ENCODE data around the gene MATN1. TPM values are rescaled to one million over a fixed set of nuclear protein-coding genes. Genes with fewer than 3 reads are reported as not detected.
"Not testable (repeated sequence)": the region's sequence is repeated elsewhere in the genome, so short reads cannot be mapped to it uniquely, and the experiment has no call there.

Gene MATN1
- total RNA-seq, 3 donors from 2014 or later: 2.0 to 2.9 (median 2.3) TPM

GRCh38 chr1:30698401-30698981 is 24.9 kb downstream of the MATN1 start:
- Mint-ChIP-seq H3K27me3 (ENCODE audit: low read depth) (peaks cover 3% of the 10 kb centered on the region), H3K36me3 (ENCODE audit: insufficient read depth) (no peaks in the 10 kb centered on the region), H3K4me3 (no peak overlapping the region), H3K9me3 (no peaks in the 10 kb centered on the region), H3K4me1 (ENCODE audit: low read depth) (no peaks in the 10 kb centered on the region)
- ATAC-seq: no peak
- DNase-seq: no peak

GRCh38 chr1:30697571-30698376 is 25.6 kb downstream of the MATN1 start:
- H3K4me3 Mint-ChIP-seq: no peak overlapping the region
- ATAC-seq (no peak), DNase-seq (no peak)
- H3K4me1 Mint-ChIP-seq (ENCODE audit: low read depth): no peaks in the 10 kb centered on the region
- H3K9me3 Mint-ChIP-seq: no peaks in the 10 kb centered on the region
- peaks cover 3% of the 10 kb centered on the region for H3K27me3 Mint-ChIP-seq (ENCODE audit: low read depth)
- no peaks in the 10 kb centered on the region for H3K36me3 Mint-ChIP-seq (ENCODE audit: insufficient read depth)

- DNase-seq: no peak
- H3K27me3 Mint-ChIP-seq (ENCODE audit: low read depth): peaks cover 3% of the 10 kb centered on the region
- H3K4me1 Mint-ChIP-seq (ENCODE audit: low read depth): no peaks in the 10 kb centered on the region
- no peak for ATAC-seq
- no peak overlapping the region for H3K4me3 Mint-ChIP-seq
- H3K36me3 Mint-ChIP-seq (ENCODE audit: insufficient read depth): no peaks in the 10 kb centered on the region
- no peaks in the 10 kb centered on the region for H3K9me3 Mint-ChIP-seq
Measured at GRCh38 chr1:30696831-30697230, 26.6 kb downstream of the MATN1 start.

GRCh38 chr1:30695439-30695841 is 27.9 kb downstream of the MATN1 start:
- H3K9me3 Mint-ChIP-seq: no peaks in the 10 kb centered on the region
- H3K4me1 Mint-ChIP-seq (ENCODE audit: low read depth): no peaks in the 10 kb centered on the region
- H3K27me3 Mint-ChIP-seq (ENCODE audit: low read depth): peaks cover 3% of the 10 kb centered on the region
- DNase-seq (no peak), ATAC-seq (no peak)
- H3K36me3 Mint-ChIP-seq (ENCODE audit: insufficient read depth): no peaks in the 10 kb centered on the region
- no peak overlapping the region for H3K4me3 Mint-ChIP-seq

- Mint-ChIP-seq H3K36me3 (ENCODE audit: insufficient read depth) (no peaks in the 10 kb centered on the region), H3K4me3 (no peak overlapping the region), H3K27me3 (ENCODE audit: low read depth) (peaks cover 6% of the 10 kb centered on the region), H3K4me1 (ENCODE audit: low read depth) (no peaks in the 10 kb centered on the region), H3K9me3 (no peaks in the 10 kb centered on the region)
- ATAC-seq (no peak), DNase-seq (no peak)
Measured at GRCh38 chr1:30694280-30695175, 28.9 kb downstream of the MATN1 start.

- Mint-ChIP-seq H3K4me1 (ENCODE audit: low read depth) (no peaks in the 10 kb centered on the region), H3K36me3 (ENCODE audit: insufficient read depth) (no peaks in the 10 kb centered on the region), H3K9me3 (no peaks in the 10 kb centered on the region), H3K27me3 (ENCODE audit: low read depth) (peaks cover 6% of the 10 kb centered on the region), H3K4me3 (no peak overlapping the region)
- DNase-seq: no peak
- no peak for ATAC-seq
Measured at GRCh38 chr1:30693822-30694221, 29.6 kb downstream of the MATN1 start.

GRCh38 chr1:30693366-30693765 is 30.0 kb downstream of the MATN1 start:
- Mint-ChIP-seq H3K9me3 (no peaks in the 10 kb centered on the region), H3K27me3 (ENCODE audit: low read depth) (peaks cover 6% of the 10 kb centered on the region), H3K4me1 (ENCODE audit: low read depth) (no peaks in the 10 kb centered on the region), H3K36me3 (ENCODE audit: insufficient read depth) (no peaks in the 10 kb centered on the region), H3K4me3 (no peak overlapping the region)
- ATAC-seq (no peak), DNase-seq (no peak)

GRCh38 chr1:30692948-30693301 is 30.5 kb downstream of the MATN1 start:
- H3K4me1 Mint-ChIP-seq (ENCODE audit: low read depth): no peaks in the 10 kb centered on the region
- no peak overlapping the region for H3K4me3 Mint-ChIP-seq
- DNase-seq (no peak), ATAC-seq (no peak)
- no peaks in the 10 kb centered on the region for H3K36me3 Mint-ChIP-seq (ENCODE audit: insufficient read depth)
- no peaks in the 10 kb centered on the region for H3K9me3 Mint-ChIP-seq
- H3K27me3 Mint-ChIP-seq (ENCODE audit: low read depth): peaks cover 4% of the 10 kb centered on the region

- H3K4me3 Mint-ChIP-seq: no peak overlapping the region
- no peaks in the 10 kb centered on the region for H3K4me1 Mint-ChIP-seq (ENCODE audit: low read depth)
- peaks cover 6% of the 10 kb centered on the region for H3K27me3 Mint-ChIP-seq (ENCODE audit: low read depth)
- no peak for ATAC-seq
- DNase-seq: no peak
- H3K36me3 Mint-ChIP-seq (ENCODE audit: insufficient read depth): no peaks in the 10 kb centered on the region
- no peaks in the 10 kb centered on the region for H3K9me3 Mint-ChIP-seq
Measured at GRCh38 chr1:30692201-30692947, 31.0 kb downstream of the MATN1 start.

GRCh38 chr1:30691480-30691879 is 31.9 kb downstream of the MATN1 start:
- DNase-seq: no peak
- H3K4me3 Mint-ChIP-seq: no peak overlapping the region
- ATAC-seq: no peak

GRCh38 chr1:30689901-30690645 is 33.3 kb downstream of the MATN1 start:
- Mint-ChIP-seq H3K4me1 (ENCODE audit: low read depth) (peaks cover under 1% of the 10 kb centered on the region), H3K27me3 (ENCODE audit: low read depth) (peaks cover 23% of the 10 kb centered on the region), H3K9me3 (no peaks in the 10 kb centered on the region), H3K4me3 (no peak overlapping the region), H3K36me3 (ENCODE audit: insufficient read depth) (no peaks in the 10 kb centered on the region)
- DNase-seq (no peak), ATAC-seq (no peak)

More at GRCh38 chr1:30691480-30691879, 31.9 kb downstream of the MATN1 start:
- H3K36me3 Mint-ChIP-seq (ENCODE audit: insufficient read depth): no peaks in the 10 kb centered on the region
- H3K27me3 Mint-ChIP-seq (ENCODE audit: low read depth): peaks cover 13% of the 10 kb centered on the region
- H3K4me1 Mint-ChIP-seq (ENCODE audit: low read depth): no peaks in the 10 kb centered on the region
- H3K9me3 Mint-ChIP-seq: no peaks in the 10 kb centered on the region

GRCh38 chr1:30688920-30689794 is 34.2 kb downstream of the MATN1 start:
- peaks cover 9% of the 10 kb centered on the region for H3K4me1 Mint-ChIP-seq (ENCODE audit: low read depth)
- H3K9me3 Mint-ChIP-seq: no peaks in the 10 kb centered on the region
- H3K36me3 Mint-ChIP-seq (ENCODE audit: insufficient read depth): no peaks in the 10 kb centered on the region
- ATAC-seq (no peak), DNase-seq (no peak)
- peaks cover 32% of the 10 kb centered on the region for H3K27me3 Mint-ChIP-seq (ENCODE audit: low read depth)
- H3K4me3 Mint-ChIP-seq: no peak overlapping the region

GRCh38 chr1:30688516-30688915 is 34.9 kb downstream of the MATN1 start:
- H3K4me1 Mint-ChIP-seq (ENCODE audit: low read depth): peaks cover 11% of the 10 kb centered on the region
- not testable (repeated sequence) for H3K9me3 Mint-ChIP-seq; H3K36me3 Mint-ChIP-seq (ENCODE audit: insufficient read depth); H3K4me3 Mint-ChIP-seq; DNase-seq; ATAC-seq
- H3K27me3 Mint-ChIP-seq (ENCODE audit: low read depth): peaks cover 39% of the 10 kb centered on the region

Data from activated T-cell treated with anti-CD3 and anti-CD28 coated beads, Interleukin-2, amount 50 U/mL, for 4 hours (primary cell).